ENCODE data around the gene OR2V2.

- no peak for TF ChIP-seq POLR2A (IDR thresholded peaks at IDR 0.05; ENCODE audit: low read length)
- TF ChIP-seq ZNF302 (CRISPR knock-in tag; IDR thresholded peaks at IDR 0.05) = no peak
- TF ChIP-seq PHF8 (IDR thresholded peaks at IDR 0.05; ENCODE audit: borderline replicate concordance, low read depth) = no peak
- no peak for TF ChIP-seq CTCF (IDR thresholded peaks at IDR 0.05)
- TF ChIP-seq CBX2 (IDR thresholded peaks at IDR 0.05; ENCODE audit: borderline replicate concordance, low read depth) = no peak
- TF ChIP-seq PBX3 (IDR thresholded peaks at IDR 0.05) = no peak
- no peak for TF ChIP-seq USF2 (IDR thresholded peaks at IDR 0.05)
- TF ChIP-seq ESRRA (IDR thresholded peaks at IDR 0.05; ENCODE audit: borderline replicate concordance, low read length) = no peak
- TF ChIP-seq MAFK (IDR thresholded peaks at IDR 0.05; ENCODE audit: partially characterized antibody) = no peak
Observed at GRCh38 chr5:181140766-181141165, 6.6 kb upstream of the OR2V2 start.
